ENCODE results near the gene ANTXRL.
"Not testable (repeated sequence)": the region's sequence is repeated elsewhere in the genome, so short reads cannot be mapped to it uniquely, and the experiment has no call there.

Gene ANTXRL

DNA sequence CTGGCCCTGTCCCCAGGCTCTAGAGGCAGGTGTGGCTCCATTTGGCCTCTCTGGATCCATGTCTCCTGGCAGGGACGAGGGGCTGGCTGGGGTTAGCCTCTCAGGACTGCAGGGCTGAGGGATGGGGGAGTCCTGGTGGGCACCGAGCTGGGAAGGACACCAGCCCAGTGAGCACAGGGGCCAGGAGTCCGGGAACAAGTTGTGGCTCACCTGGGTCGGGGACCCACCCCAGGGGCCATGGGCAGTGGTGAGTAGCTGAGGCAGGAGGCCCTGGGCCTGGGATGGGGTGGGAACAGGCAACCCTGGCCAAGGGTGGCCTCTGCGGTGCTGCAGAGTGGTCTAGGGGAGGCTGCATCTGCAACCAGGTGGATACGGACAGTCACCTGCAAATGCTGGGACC lies 24.1 kb downstream of the ANTXRL start:
- DNase-seq, result no peak

DNA sequence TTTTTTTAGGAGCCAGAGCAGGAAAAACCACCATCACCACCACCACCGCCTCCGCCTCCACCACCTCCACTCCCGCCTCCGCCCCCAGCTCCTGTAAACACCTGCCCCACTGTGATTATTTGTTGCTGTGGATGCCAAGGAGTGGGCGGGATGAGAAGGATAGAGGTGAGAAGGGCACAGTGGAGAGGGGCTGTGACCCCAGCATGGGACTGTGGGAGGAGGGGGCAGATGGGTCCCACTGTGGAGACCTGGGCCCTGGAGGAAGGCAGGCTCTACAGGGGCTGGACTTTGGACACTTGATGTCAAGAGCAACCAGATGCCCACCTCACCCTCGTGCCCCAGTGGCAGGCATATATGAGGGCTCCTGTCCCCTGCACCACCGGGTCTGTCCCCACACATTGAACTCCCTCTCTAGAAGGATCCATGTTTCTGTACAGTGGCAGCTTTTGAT lies 24.7 kb downstream of the ANTXRL start:
- DNase-seq, result no peak

DNA sequence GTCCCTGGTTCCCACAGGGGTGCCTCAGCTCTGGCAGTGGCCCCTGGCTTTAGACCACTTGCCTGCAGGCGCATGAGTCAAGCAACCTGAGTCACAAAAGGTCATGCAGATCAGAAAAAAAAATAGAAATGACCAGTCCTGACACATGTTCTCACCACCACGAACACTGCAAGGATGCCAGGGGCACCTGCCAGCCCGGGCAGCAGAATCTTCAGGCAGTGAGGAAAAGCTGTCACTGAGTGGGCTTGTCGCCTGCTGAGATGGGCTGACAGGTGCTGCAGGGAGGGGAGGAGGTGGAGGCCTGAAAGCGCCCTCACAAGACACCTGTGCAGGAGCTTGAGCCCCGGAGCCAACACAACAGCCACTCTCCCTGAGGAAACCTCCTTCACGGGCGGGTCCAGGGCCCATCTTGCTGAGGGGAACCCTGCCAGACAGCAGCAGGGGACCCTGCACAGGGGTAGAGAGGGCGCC lies 25.2 kb downstream of the ANTXRL start:
- DNase-seq, result not testable (repeated sequence)

GRCh38 chr10:46312953-46313352 lies 26.2 kb downstream of the ANTXRL start:
- no peak for DNase-seq

DNA sequence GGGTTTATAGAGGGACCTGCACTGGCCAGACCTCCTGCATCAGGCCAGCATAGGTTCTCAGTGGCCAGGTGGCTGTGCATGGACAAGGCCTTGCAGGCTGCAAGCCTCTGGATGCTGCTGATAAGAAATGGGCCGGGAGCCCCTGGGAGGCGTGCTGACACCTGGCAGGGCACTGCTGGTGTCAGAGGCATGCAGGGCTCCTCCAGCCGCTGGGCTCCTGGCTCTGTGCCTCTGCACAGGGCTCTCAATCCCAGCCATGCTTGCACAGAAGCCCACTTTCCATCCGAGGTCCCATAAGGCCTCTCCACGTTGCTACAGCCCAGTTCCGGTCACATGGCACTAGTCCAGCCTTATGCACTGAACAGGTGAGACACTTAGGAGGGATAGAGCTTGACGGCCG lies 27.3 kb downstream of the ANTXRL start:
- DNase-seq, result no peak

- not testable (repeated sequence) for DNase-seq
These were observed 28.5 kb downstream of the ANTXRL start for GRCh38 chr10:46315071-46315860.

- no peak for DNase-seq
These were observed 30.6 kb downstream of the ANTXRL start for GRCh38 chr10:46317370-46317769.

- no peak for DNase-seq
These were observed 31.1 kb downstream of the ANTXRL start for GRCh38 chr10:46317889-46318288.

DNA sequence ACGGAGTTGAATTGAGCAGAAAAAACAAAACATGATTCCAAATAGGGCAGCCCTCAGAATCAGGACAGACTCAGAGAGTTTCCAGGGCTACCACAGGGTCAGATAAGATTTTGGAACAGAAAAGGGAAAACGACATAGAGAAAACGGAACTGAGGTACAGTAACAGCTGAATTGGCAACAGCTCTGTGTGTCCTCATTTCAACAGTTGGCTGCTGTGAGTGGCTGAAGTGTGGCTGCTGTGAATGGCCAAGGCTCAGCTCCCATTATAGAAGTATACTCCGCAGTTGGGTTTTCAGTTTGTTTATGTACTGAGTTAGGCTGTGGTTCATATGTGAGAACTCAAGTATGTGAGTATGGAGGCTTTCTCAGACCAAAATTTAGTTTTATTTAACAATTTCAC lies 32.0 kb downstream of the ANTXRL start:
- no peak for DNase-seq

GRCh38 chr10:46319389-46319788 lies 32.6 kb downstream of the ANTXRL start:
- no peak for DNase-seq

- no peak for DNase-seq
These were observed 35.0 kb downstream of the ANTXRL start for GRCh38 chr10:46321770-46322169.

- no peak for DNase-seq
These were observed 36.4 kb downstream of the ANTXRL start for GRCh38 chr10:46323176-46323575.

GRCh38 chr10:46325021-46325420 lies 38.2 kb downstream of the ANTXRL start:
- DNase-seq, result no peak

DNA sequence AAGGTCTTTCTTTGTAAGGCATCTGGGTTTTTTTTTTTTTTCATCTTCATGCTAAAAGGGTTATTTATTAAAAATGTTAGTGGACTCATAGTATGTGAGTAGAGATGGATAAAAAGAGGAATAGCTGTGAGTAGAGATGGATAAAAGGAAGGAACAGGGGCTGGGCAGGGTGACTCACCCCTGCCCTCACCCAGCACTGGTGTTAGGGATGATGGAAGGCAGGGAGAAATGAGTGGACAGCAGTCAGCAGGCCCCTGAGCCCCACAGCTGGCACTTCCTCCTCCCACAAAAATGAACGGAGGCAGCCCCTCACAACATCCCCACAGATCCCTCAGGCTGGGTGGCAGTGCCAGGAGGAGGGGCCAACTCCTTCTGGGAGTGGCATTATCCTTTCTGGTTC lies 39.3 kb downstream of the ANTXRL start:
- no peak for DNase-seq

- no peak for DNase-seq
These were observed 40.2 kb downstream of the ANTXRL start for GRCh38 chr10:46326971-46327370.

GRCh38 chr10:46327685-46328084 lies 40.9 kb downstream of the ANTXRL start:
- no peak for DNase-seq

GRCh38 chr10:46328853-46329689 lies 42.3 kb downstream of the ANTXRL start:
- no peak for DNase-seq

DNA sequence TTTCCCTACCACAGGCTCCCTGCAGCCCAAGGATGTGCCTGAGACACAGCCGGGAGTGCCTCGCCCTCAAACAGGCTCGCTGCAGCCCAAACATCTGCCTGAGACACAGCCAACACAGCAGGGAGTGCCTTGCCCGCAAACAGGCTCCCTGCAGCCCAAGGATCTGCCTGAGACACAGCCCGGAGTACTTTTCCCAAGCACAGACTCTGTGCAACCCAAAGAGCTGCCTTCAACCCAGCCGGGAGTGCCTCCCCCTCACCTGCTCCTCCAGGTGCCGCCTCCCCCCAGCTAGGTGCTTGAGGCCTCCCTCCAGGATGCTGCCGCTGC lies 42.9 kb downstream of the ANTXRL start:
- no peak for DNase-seq

GRCh38 chr10:46330894-46331293 lies 44.1 kb downstream of the ANTXRL start:
- no peak for DNase-seq

- not testable (repeated sequence) for DNase-seq
These were observed 78.7 kb downstream of the ANTXRL start for GRCh38 chr10:46365484-46365883.

DNA sequence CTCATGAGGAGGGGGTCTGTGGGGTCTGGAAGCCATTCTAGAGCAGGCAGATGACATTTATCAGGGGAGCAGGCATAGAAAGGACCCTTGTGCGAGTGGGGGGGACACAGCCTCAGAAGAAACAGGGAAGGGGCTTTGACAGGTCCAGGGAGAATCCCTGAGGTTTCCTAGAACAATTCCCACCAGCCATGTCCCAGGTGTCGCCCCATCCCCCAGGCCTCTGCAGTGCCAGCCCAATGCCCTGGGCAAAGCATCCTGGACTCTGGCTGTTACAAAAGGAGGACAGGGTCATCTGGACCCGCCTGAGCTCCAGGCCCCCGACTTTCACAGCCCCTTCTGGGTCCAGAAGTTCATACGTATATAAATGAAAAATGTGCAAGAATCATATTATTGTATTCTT lies 80.4 kb downstream of the ANTXRL start:
- DNase-seq, result not testable (repeated sequence)

- DNase-seq, result not testable (repeated sequence)
These were observed 81.0 kb downstream of the ANTXRL start for GRCh38 chr10:46367666-46368240.

DNA sequence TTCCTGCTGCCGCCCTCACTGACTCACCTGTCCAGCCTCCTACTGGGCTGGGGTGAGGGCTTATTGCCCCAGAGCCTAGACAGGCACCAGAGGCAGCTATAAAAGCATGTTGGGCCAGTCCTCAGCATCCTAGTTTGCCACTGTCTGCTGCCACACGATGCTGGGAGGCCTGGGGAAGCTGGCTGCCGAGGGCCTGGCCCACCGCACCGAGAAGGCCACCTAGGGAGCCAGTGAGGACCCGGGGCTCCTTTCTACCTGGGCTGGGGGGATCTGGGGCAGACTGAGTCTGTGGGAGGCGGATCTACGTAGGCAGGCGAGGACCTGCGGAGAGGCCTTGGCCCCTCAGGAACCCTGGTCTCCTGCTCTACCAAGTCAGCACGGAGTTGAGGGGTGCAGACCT lies 82.2 kb downstream of the ANTXRL start:
- DNase-seq, result not testable (repeated sequence)

DNA sequence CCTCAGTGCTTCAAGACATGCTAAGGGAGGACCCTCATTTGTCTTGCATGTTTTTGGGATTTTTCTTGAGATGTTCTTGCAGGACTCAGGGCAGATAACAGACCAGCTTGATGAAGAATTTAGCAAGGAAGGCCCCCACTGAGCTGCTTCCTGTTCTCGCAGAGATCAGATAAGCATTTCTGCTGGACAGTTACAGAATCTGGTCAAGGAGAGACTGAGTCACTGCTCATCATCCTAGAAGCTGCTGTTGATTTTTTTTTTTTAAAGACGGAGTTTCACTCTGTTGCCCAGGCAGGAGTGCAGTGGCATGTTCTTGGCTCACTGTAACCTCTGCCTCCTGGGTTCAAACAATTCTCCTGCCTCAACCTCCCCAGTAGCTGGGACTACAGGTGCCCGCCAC lies 87.6 kb downstream of the ANTXRL start:
- DNase-seq, result not testable (repeated sequence)
